GM18909 (cell line): ENCODE results near the gene DHX30.

ENCODE experiments used
- ATAC-seq: cut with Tn5 transposase; IDR thresholded peaks from one replicate; pipeline ENCODE4 v1.9.1; 2021; ENCODE audit warnings: mild to moderate bottlenecking; ENCODE audit not compliant: unreplicated experiment, poor library complexity

The DHX30 gene

DNA sequence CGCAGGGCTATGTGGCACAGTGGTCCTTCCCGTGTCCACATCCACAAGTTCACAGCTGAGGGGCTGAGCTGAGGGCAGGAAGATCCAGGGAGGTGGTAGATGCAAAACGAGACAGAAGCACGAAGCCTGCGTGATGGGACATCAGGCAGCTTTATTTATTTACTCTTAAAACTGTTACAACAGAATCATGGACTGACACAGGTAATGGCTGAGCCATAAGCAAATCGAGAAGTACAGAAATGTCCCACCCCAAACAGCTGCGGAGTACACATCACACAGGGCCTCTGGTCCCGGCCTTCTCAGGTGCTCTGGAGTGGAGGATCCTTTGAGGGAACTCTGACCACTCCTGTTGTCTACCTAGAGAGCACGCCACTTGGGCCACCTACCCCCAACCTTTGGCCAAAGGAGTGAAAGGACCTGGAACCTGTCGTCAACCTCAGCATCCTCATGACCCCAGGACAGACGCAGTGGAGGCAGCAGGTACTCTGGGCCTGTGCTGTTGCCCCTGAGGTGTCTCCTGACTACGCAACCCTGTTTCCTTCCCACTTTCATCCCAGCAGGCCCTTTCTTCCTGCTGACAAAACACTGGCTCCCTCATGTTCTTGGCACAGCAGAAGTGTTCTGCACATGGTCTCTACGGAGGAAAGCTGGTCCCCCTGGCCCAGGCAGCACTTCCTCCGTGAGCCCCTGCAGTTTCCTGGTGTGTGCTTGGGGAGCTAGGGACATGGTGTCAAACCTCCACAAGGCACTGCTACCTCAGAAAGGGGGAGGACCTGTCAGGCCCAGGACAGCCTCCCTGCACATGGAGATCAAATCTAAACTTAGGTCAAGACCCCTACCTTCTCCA is 47.8 kb downstream of the DHX30 start:
- ATAC-seq, result no peak

DNA sequence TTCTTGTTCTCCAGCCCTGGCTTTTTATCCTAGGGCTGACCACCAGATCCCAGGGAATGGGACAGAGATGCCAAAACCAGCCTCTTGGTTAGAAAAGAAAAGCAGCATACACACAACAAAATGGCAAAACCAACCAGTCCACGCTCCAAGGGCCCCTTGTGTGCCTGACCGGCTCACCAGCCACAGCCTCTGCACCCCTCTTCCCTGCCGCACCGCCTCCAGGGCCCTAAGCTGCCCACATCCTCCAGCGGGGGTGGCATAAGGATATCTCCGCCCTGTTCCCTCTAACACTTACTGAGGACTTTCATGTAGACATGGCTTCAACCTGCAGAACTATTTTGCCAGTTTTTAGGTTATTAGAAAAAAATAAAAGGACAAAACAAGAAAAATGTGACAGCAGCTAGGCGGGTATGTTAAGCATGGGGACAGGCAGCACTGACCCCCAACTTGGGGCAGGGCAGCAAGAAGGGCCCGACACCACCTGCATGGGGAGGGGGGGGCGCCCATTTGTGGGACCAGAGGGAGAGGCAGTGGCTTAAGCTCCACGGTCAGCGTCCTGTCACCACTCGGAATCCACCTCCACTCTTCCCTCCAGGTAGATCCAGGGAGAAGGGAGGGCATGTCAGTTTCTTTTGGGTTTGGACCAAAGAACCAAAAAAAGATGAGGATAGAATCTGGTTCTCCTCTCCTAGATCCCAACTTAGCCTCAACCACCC is 49.1 kb downstream of the DHX30 start:
- no peak for ATAC-seq

DNA sequence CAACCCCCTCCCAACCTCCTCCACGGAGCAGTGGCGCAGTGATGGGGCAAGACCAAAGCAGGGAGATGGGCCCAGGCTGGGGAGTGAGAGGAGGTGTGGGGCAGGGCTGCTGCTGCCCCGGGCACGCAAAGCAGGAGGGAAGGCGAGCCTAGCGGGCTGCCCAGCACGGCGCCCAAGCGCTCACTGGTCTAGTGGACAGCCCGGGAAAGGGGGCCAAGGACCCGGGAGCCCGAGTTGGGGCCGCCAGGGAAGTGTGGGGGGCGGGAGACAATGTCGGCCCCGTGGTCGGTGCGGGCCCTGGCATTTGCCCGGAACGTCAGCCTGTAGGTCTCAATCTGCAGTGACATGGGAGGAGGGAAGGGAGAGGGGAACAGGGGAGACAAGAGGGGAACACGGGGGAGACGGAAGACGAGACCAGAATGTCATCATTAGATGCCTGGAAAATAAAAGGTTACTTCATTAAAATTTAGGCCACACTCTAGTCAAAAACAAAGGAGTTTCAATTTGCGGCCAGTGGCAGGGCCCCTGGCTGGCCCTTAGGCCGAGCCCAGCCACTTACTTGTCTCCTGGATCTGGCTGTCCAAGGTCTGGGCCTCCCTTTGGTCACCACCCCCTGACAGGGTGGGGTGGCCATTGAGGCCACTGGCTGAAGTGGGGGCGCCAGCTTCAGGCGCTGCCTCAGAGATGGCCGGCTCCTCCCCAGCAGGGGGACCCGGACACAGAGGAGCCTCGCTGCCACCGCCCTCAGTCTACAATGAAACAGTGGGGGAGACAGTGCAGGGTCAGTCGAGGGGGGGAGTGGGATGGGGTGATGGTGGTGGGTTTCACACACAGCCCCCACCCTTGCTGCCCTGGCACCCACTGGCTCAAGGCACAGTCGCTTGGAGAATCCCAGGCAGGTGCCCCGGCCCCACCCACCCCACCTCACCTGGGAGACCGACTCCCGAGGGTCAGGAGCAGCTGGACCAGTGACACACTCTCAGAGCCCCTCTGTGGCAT is 50.0 kb downstream of the DHX30 start:
- ATAC-seq, result no peak

DNA sequence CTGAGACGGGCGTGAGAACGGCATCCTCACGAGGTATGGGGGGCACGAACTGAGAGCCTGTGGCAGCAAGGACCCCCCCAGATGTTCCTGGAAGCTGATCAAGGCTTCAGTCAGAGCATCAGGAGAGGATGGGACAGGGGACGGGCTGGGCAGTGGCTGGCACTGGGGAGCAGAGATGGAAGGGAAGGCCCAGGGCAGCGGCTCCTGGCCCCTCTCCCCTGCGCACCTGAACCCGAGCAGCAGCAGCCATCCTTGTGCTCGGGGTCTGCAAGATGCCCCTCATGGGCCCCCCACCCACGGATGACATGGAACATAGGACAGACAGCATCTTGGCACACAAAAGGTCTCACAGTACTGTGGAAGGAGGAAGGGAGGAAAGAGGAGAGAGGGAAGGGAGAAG is 51.3 kb downstream of the DHX30 start:
- no peak for ATAC-seq

DNA sequence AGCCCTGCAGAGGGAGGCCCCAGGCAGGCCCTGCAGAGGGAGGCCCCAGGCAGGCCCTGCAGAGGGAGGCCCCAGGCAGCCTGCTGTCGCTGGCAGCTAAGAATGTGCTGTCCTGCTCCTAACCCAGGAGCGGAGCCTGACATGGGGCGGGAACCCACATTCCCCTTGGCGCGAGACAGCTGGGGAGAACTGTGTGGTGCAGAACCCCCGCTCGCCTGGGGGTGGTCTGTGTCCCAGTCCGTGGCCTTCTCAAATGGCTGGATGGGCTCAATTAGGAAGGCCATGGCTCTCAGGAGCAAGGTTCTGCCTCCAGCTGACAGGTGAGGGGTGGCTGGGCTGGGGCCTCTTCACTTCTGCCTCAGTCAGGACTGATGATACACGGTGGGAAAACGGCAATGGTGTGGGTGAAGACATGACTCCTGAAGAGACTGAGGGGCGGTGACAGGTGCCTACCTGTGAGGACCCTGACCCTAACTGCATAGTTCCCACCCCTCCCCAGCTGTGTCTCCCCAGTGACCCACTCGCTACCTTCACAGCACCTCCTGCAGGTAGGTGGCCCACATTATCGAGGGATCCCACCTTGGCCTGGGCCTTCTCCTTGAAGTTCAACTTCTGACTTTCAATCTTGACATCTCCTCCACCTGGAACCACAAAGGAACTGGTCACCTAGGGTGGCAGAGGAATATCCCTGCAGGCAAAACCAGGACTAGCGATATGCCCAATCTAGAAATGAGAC is 52.0 kb downstream of the DHX30 start:
- ATAC-seq, result no peak

DNA sequence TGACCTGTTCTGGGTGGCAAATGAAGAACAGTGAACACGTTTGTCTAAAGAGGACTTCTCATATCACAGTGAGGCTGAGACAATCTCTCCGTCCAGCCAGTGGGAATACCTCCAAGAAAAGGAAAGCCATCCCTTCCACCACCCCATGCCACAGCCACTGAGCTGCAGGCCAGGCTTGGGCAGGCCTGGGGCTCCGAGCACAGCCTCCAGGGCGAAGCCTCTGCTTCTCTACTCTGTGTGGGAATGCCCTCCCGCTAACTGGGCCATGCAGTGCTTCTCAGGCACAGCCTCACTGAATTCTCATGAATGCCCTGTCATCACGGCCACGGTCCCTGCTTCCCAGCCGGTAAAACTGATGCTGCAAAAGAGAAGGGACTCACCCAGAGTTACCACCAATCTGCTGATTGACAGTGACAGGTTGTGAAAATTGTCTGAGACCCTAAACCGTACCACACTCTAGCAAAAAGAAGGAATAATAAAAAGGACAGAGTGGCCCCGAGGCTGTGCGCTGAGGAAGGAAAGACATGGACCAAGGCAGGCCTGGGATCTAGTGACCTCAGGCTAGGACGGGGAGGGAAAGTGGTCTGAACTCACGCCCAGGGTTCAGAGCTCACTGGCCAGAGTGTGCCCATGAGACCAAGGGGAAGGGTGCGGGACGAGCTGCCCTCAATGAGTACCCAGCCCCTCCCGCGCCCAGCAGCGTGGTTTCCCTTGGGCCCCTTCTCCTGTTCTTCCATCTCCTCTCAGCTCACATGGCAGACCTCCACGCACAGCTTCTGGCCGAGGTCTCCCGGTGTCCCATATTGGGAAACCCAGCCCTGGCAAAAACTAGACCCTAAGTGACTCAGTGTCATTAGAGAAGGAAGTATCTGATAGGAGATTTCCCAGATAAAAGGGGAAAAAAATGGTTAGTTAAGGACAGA is 52.8 kb downstream of the DHX30 start:
- no peak for ATAC-seq

DNA sequence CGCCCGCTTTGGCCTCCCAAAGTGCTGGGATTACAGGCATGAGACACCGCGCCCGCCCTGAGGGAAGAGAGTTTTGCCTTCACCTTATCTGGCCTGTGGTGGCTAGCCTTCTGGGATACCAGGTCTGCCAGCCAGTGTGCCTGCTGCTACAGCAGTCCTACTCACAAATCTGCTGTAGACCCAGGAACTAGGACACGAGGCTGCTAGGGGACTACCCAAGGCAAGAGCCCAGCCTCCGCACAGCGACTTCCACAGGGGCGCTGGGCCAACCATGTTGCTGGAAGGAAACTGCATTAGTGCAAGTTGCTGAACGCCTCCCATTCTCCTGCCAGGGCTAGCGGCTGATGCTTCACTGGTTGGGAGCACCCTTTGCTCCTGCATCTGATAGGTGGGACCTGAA is 53.7 kb downstream of the DHX30 start:
- ATAC-seq, result no peak

DNA sequence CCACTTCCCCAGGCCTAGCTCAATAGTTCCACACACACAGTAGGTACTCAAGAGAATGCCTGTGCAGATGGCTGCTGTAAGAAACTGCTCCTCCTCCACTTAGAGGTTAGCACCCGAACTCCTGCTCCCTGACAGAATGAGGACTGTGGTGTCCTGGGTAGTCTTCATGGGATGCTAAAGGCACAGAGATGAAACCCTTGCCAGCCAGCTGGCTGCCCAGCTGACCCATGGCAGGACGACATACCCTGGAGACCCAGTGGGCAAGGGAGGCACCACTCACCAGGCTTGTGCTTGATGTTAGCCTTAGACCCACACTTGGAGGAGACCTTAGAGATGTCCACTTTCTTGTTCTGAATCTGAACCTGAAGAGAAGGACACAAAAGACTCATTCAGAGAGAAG is 54.2 kb downstream of the DHX30 start:
- no peak for ATAC-seq

DNA sequence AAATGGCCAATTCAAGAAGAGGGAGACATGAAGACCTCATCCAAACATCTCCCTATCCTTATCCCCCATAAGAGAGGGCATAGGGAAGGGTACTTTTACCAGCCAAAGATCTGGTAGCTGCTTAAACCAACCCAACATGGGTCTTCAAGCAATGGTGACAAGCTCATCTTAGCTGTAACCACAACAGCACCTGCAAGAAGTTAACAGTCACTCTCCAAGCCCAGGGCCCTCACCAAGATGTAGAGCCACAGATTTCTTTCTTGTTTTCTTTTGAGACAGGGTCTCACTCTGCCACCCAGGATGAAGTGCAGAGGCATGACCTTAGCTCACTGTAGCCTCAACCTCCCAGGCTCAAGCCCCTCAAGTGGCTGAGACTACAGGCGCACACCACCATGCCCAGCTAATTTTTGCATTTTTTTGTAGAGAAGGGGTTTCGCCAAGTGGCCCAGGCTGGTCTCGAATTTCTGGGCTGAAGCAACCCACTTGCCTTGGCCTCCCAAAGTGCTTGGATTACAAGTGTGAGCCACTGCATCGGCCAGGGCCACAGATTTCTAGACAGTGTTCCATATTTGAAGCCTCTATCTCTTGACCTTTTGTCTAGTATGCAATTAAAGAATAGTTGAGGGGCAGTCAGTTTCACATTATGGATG is 57.1 kb downstream of the DHX30 start:
- ATAC-seq, result no peak

DNA sequence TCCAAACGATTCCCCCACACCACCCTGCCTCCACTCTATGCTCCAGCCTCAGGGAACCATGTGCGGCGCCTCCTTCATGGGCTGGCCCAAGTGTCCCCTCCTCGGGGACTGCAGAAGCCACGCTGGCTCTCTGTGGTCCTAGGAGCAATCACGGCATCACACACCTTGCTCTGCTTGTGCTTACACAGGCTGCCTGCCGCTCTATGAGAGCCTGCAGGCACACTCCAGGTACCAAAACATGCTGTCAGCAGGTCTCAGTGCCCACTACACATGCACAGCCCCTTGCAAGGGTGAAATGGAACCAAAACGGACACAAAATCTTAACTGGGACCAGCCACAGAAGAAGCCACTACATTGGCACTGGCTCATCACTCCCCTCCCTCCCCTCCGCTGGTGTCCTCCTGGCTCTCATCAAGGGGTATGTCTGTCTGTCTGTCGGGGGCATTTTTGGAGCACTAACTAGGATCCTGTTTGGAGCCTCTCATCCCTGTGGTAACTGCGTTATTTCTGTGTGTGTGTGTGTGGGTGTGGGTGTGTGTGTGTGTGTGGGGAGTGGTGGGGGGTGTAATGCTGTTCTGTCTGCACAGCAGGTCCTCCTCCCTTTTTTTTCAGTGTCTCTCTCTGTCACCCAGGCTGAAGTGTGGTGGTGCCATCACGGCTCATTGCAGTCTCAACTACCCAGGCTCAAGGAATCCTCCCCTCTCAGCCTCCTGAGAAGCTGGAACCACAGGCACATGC is 60.6 kb downstream of the DHX30 start:
- ATAC-seq, result no peak

DNA sequence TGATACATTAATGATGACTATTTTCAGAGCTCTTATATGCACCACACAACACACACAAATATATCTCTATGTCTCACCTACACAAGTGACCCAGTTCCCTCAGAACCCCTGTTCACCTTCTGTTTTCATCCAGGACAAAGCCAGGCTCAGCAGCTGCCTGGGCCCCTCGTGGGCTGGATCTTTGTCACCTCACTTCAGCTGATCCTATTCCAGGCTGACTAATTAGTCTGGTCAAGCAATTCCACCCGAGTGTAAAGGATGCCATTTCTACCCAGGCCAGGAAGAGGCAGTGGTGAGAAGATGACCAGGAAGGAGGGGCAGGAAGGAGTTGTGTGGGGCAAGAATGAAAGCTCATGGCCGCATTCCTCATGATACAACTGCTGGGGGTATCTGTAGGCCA is 62.3 kb downstream of the DHX30 start:
- ATAC-seq, result no peak

DNA sequence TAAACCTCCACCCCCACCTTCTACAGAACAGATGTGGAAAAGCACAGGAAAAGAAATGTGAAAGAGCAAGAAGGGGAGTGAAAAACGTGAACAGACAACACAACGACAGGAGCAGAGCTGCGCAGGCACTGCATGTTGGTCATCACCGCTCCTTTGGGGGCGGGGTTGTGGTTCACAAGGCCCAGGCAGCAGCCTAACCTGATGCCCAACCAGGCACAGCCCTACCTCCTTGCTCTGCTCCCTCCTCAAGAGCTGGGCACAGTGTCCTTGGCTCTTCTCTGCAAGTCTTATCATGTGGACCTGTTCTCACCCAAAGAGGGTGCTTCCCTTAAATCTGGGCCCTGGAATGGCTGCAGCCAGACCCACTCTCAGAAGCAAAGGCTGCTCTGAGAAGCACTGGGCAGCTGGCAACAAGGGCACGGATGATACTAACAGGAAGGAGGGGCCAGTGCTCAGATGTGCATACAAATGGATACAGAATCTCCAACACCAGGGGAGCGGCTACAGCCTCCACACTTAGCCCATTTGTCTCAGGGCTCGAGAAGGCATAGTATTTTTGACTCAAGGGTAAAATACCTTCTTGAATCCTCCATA is 64.6 kb downstream of the DHX30 start:
- ATAC-seq, result no peak

DNA sequence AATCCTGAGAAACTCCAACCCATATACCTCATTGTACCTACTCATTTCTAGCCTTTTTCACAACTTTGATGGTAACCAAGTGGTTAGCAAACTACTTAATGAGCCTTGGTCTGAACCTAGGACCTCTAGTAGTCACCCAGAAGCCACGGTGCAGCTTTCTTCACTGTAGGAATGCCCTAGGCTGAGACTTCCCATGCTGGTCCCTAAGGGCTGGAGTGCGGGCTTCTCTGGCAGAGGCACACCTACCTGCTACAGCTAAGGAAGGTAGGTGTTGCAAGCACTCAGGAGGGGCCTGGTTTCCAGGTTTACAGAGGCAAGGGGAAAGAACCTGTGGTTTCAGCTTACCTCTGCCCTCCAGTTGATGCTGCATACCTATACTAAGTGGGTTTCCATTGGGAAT is 65.4 kb downstream of the DHX30 start:
- no peak for ATAC-seq

DNA sequence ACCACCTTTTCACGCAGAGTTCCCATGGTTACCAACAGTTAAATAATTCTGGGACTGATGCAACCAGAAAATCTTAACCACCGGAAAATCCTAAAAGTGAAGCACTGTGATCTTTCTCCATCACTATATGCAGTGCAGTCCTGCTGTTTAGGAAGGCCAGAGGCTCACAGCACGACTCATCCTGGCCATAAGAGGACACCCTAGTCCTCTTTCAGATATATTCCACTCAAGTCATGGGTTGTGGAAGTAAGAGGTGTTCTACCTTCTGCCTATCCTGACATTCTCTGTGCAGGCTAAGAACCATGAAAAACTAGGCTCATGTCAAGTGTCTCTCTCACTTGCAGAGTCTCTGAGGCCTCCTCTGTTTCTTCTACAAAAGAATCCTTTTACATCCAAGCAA is 67.2 kb downstream of the DHX30 start:
- ATAC-seq, result no peak

DNA sequence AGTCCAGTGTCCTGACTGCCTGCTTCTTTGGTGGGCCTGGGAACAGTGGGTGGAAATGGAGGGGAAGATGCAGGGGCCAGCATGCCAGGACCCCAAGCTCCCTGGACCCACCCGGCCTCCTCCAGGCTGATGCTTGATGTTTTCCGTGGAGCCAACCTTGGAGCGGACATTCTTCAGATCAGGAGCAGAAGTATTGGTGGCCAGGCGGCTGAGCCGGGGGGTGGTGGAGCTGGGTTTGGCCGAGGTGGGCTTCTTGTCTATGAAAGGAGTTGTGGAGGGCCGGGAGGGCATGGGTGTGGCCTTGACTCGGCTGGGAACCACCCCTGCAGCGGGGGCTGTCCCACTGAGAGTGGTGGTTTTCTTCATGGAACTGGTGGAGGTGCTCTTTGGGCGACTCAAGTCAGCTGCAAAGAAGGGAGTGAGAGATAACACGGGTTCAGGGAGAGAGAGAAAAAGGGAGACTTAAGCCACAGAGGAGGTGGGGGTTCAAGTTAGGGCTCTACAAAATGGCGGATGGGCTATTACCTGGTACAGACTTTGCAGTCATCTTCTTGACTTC is 67.8 kb downstream of the DHX30 start:
- no peak for ATAC-seq

DNA sequence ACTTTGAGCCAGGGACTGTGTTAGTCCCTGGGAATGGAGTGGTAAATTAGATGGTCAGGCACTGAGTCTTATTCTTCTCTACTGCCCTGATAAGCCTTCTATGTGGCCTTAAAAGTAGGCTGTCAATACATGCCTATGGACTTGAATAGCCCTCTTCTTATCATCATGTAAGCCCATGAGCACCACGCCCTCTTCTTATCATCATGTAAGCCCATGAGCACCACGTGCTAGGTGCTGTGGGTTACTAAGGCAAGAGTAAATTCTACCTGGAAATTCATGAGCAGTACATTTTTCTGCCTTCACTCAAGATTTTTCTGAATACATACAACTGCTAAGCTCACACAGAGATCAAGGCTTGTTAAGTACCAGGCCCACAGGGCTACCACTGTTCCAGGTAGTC is 68.5 kb downstream of the DHX30 start:
- ATAC-seq, result no peak

DNA sequence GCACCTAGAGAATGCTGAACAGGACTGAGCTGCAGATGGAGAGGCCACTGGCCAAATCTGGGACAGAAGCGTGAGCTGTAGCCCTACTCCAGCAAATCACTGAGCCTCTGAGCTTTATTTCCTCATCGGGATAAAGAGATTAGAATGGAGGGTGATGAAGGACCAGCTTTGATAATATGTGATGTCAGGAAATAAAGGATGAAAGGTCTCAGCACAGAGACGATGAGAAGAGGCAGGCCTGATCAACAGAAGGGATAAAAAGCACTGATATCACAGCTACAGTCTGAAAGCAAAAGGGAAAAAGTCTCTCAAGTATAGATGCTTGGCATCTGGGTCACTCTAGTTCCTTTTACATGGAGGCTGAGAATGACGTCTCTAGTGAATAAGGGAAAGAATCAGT is 70.0 kb downstream of the DHX30 start:
- no peak for ATAC-seq
